GM18870 (cell line): ENCODE measurements around the gene NAXD.
"Not testable (repeated sequence)": the region's sequence is repeated elsewhere in the genome, so short reads cannot be mapped to it uniquely, and the experiment has no call there.

Source experiments
- ATAC-seq: cut with Tn5 transposase; IDR thresholded peaks from one replicate; pipeline ENCODE4 v1.9.1; 2021; ENCODE audit warnings: moderate library complexity; ENCODE audit not compliant: unreplicated experiment

The NAXD gene

DNA sequence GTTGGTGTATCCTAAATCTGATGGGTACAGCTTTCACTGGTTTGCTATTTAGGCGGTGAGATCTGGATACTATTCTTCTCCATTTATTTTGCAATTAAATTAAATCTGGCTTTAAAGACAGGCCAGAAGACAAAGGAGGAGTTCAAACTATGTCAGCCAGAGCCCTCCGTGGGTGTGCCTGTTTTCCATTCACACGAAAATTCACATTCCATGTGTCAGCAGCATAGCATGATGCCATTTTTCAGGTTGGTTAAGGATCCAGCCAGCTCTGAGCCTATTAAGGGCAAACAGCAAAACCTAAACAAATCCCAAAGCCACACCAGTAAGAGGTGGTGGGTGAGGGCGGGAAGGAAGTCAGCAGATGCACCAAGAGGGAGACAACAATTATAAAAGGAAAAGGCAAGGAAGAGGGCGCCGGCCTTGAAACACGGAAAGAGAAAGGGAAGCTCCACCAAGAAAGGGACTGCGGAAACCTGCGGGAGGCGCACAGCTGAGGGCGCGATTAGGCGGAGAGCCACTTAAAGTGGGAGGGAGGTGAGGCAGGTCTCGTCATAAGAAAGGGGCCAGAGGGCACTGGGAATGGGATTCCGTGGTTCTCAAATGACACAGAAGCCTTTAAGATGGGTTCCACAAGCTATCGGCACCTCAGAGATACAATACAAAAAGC lies 47.6 kb downstream of the NAXD start:
- ATAC-seq: no peak

DNA sequence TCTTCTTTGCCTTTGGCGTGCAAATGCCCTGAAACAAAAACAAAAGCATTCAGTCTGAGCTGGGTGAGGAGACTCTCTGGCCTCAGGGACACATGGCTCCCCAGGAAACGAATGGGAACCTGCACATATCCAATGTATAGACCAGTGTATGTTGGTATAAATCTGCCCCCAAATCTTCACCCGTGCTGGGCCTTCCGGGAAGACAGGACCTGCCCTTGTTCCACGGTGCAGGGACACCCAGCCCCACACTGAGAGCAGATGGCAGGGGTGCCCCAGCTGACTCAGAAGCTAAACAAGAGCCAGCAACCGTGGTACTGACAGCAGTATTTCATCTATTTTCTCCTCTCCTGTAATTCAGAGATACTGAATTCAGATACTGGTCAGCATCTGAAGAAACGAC lies 48.1 kb downstream of the NAXD start:
- ATAC-seq: no peak

- ATAC-seq: no peak
Measured at GRCh38 chr13:110664041-110664440, 48.7 kb downstream of the NAXD start.

- ATAC-seq: no peak
Measured at GRCh38 chr13:110664673-110665072, 49.3 kb downstream of the NAXD start.

DNA sequence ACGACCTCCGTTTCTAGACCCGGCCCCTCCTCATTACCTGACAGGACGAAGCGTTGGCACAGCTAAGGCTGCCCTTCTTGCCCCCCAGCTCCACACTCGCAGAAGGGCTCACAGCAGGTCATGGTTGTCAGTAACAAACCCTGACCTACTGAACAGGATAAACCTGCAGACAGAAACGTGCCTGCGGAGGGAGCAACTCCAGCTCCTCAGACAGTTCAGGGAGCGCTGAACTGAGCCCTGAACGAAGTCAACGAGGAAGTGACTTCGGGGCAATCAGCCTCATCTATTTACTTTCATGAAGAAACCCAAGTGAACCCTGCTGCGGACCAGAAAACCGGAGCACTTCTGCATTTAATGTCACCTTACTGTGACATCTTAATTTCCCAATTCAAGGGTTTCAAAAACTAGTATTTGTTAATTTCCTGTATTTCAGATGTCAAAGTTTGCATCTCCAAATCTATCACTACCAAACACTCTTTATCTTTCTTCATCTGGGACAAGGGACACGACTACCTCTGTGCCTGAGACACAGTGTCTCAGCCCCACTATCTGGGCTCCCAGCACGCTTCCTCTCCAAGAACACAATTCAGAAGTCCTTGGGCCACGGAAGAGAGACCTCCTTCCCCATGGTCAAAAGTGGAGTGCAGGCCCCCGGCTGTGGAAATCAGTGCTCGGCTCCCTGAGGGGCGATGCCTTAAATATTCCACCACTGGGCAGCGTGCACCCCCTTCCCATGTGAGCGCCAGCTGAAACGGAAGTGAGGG lies 50.3 kb downstream of the NAXD start:
- ATAC-seq: no peak

GRCh38 chr13:110666255-110666533 lies 50.8 kb downstream of the NAXD start:
- no peak for ATAC-seq

- ATAC-seq: no peak
Measured at GRCh38 chr13:110669036-110669435, 53.7 kb downstream of the NAXD start.

GRCh38 chr13:110669814-110670213 lies 54.5 kb downstream of the NAXD start:
- ATAC-seq: not testable (repeated sequence)

- ATAC-seq: peak; percentile 78
Measured at GRCh38 chr13:110676595-110677587, 61.5 kb downstream of the NAXD start.

DNA sequence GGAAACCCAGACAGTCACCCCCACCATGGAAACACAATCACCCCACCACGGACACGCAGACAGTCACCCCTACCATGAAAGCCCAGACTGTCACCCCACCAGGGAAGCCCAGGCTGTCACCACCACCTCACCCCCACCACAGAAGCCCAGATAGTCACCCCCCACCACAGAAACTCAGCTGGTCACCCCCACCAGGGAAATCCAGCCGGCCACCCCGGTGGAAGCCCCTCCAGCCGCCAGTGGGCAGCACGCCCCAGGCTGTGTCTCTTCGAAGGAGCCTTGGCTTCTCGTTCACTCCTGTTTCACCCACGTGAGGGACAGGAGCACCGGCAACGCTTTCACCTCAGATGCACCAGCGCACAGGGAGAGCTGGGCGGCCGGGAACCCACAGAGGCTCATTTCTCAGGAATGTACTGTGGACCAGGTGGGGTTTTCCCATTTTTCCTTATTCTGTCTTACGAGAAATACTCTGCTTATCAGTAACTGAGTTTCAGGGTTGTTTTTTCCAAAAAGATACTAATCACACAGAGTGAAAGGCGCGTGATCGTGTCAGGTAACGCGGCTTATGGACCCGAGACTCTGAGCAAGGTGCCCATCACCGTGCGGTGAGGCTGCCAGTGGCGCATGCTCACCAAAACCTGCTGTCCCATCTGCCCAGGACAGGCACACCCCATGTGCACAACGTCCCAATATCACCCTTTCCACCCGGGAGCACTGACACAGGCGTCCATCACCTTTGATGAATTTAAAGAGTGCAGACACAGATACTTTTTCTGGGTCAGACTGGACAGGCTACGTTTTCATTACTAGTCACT lies 62.6 kb downstream of the NAXD start:
- no peak for ATAC-seq

DNA sequence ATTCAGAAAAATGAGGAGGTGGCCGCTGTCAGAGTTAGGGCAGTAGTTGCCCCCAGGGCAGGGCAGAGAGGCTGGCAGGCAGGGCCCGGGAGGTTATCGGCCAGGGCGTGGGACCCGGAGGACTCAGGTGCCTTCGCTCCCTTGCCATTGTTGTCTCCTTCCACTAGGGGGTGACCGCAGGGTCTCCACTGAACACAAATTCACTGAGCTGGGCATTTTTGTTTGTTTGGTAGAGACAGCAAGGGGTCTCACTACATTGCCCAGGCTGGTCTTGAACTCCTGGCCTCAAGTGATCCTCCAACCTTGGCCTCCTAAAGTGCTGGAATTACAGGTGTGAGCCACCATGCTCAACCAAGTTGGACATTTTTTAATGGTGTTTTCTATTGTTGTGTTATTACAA lies 65.5 kb downstream of the NAXD start:
- ATAC-seq: no peak

GRCh38 chr13:110681868-110682550 lies 66.7 kb downstream of the NAXD start:
- ATAC-seq: no peak

DNA sequence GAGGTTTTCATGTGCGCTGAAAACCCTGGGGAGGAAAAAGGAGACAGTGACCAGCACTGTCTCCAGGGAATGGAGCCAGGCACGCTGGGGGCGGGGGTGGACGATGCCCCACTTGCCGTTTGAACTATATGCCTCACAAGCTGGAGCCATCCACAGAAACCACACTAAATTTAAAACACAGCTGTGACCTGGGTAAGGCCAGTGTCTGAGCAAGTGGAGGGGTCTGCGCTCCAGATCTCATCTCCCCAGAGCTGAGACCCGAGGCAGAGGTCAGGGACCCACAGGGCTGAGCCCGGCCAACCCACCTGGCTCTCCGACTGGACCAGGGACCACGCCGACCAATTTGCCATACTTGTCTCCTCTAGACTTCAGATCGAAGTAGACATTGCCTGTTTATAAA lies 67.4 kb downstream of the NAXD start:
- ATAC-seq: no peak

DNA sequence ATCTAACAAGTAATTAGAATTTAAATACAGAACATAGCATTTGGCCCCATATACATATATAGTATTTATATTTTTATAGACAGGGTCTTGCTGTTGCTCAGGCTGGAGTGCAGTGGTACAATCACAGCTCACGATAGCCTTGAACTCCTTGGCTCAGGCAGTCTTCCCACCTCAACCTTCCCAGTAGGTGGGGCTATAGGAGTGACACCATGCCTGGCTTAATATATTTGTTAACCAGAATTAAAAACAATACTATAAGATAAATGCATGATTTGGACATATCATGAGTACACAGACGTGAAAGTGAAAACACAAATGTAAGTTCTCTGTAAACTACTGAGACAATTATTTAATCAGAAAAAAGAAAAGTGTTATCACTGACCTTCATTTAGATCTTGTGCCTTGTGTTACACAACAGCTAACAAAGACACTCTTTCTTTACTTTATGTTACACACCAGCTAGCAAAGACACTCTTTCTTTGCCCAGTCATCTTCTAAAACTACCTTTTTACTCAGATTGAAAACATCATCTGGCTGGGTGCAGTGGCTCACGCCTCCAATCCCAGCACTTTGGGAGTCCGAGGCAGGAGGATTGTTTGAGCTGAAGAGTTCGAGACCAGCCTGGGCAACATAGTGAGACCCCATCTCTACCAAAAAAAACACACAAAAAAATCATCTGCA lies 68.0 kb downstream of the NAXD start:
- ATAC-seq: no peak

- ATAC-seq: no peak
Measured at GRCh38 chr13:110683921-110684320, 68.6 kb downstream of the NAXD start.

DNA sequence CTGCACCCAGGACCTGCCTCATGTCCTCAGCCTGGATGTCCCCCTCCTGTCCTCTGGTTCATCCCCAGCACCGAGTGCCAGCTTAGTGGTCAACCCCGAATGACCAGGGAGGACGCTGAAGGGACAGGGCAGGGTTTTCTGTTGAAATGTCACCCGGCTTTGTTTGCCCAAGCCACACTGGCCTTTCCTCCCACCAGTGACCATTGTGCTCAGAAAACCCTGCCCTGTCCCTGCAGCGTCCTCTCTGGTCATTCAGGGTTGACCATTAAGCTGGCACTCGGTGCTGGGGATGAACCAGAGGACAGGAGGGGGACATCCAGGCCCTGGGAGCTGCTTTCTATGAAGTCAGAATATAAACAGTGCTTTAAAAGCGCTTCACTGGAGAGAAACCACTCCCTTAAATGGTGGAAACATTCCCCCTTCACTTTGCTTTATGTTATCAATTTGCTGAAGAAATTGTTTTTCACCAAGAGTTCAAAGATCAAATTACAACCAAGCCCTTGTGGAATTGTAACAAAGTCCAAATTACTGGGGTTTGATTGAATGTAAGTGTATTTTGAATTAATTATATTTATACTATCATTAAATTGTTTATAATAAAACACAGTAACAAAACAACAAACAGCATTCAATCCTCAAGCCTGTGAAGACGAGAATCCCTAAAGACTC lies 69.2 kb downstream of the NAXD start:
- no peak for ATAC-seq

- no peak for ATAC-seq
Measured at GRCh38 chr13:110685305-110686020, 70.1 kb downstream of the NAXD start.

GRCh38 chr13:110687736-110688135 lies 72.4 kb downstream of the NAXD start:
- ATAC-seq: no peak
